Body of pancreas (tissue), 4 donors: ENCODE measurements around the gene TNFRSF8.

Experiments
- POLR2A ChIP-seq, 3 donors: fragments of 450-650 bp; IDR thresholded peaks; one replicate each; pipeline ENCODE4 v1.6.1; 2016; ENCODE audit warnings: antibody characterized with exemption in 3 of 3, mild to moderate bottlenecking in 2 of 3
- TF ChIP-seq, protein P1 (sequence below), 7 experiments: fragments of 450-650 bp in 4 of 7; fragments of 200-600 bp in 3 of 7; sonication (generic) in 3 of 7; IDR thresholded peaks; one replicate each; pipeline ENCODE4 v1.5.1; 2016 to 2019; ENCODE audit warnings: antibody characterized with exemption in 7 of 7

DNA sequence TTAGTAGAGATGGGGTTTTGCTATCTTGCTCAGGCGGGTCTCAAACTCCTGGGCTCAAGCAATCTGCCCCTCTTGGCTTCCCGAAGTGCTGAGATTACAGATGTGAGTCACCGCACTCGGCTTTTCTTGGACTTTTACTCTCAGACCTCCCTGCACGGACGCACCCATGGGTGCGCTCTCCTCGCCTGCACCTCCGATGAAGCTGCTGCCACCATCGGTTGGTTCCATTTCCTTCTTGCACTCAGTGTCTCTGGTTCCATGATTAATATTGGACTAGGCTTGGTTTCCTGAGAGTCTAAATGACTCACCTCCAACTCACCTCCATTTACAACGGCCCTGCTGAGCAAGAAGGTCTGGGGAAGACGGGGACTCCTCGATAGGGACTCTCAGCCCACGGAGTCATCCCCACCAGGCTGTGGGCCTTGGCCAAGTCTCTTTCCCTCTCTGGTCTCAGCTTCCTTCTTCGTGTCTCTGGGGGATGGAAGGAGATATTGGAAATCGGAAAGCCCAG, 6.7 kb upstream of the TNFRSF8 start:
- TF ChIP-seq, protein P1, sequence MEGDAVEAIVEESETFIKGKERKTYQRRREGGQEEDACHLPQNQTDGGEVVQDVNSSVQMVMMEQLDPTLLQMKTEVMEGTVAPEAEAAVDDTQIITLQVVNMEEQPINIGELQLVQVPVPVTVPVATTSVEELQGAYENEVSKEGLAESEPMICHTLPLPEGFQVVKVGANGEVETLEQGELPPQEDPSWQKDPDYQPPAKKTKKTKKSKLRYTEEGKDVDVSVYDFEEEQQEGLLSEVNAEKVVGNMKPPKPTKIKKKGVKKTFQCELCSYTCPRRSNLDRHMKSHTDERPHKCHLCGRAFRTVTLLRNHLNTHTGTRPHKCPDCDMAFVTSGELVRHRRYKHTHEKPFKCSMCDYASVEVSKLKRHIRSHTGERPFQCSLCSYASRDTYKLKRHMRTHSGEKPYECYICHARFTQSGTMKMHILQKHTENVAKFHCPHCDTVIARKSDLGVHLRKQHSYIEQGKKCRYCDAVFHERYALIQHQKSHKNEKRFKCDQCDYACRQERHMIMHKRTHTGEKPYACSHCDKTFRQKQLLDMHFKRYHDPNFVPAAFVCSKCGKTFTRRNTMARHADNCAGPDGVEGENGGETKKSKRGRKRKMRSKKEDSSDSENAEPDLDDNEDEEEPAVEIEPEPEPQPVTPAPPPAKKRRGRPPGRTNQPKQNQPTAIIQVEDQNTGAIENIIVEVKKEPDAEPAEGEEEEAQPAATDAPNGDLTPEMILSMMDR (IDR thresholded peaks at IDR 0.05): no peak
- no peak for TF ChIP-seq POLR2A (IDR thresholded peaks at IDR 0.05)
